Body of pancreas (tissue), 4 donors: Measurements from ENCODE around the gene OR51E2. TPM values are rescaled to one million over a fixed set of nuclear protein-coding genes. Genes with fewer than 3 reads are reported as not detected.

Source experiments
- ATAC-seq: fragments of 150-250 bp; one replicate; pipeline ENCODE4 v1.9.1; 2016
- DNase-seq, 4 donors: peaks; one replicate each; pipeline ENCODE4 v3.0.0-alpha.2; 2019
- H3K27ac ChIP-seq, 4 donors: fragments of 200-600 bp; sonication (generic); 1 replicate in 3 of 4; 2 replicates in 1 of 4; pipeline versions ENCODE4 v1.5.1 to v1.6.1; 2016 to 2019; ENCODE audit warnings: mild to moderate bottlenecking in 1 of 4, mixed read lengths in 1 of 4, moderate library complexity in 1 of 4
- H3K27me3 ChIP-seq, 2 donors: fragments of 200-600 bp; sonication (generic); one replicate each; pipeline ENCODE4 v1.6.0; 2016; ENCODE audit warnings: mild to moderate bottlenecking in 1 of 2
- H3K36me3 ChIP-seq, 2 donors: fragments of 200-600 bp; sonication (generic); replicated peaks in 1 of 2; 2 replicates each; pipeline ENCODE4 v1.5.1; 2016; ENCODE audit warnings: low read depth in 2 of 2; ENCODE audit not compliant: insufficient read depth in 1 of 2
- H3K4me1 ChIP-seq: fragments of 200-600 bp; sonication (generic); one replicate; pipeline ENCODE4 v1.6.0; 2016
- H3K4me3 ChIP-seq, 2 donors: fragments of 200-600 bp; sonication (generic); 1 replicate in 1 of 2; 2 replicates in 1 of 2; pipeline ENCODE4 v1.5.1; 2016 to 2019
- H3K9me3 ChIP-seq, 3 donors: fragments of 200-600 bp; sonication (generic); 1 replicate in 2 of 3; 2 replicates in 1 of 3; pipeline ENCODE4 v1.5.1; 2016
- CTCF ChIP-seq, 7 experiments: fragments of 450-650 bp in 4 of 7; fragments of 200-600 bp in 3 of 7; sonication (generic) in 3 of 7; IDR thresholded peaks; one replicate each; pipeline ENCODE4 v1.5.1; 2016 to 2019; ENCODE audit warnings: antibody characterized with exemption in 7 of 7
- POLR2A ChIP-seq, 3 donors: fragments of 450-650 bp; IDR thresholded peaks; one replicate each; pipeline ENCODE4 v1.6.1; 2016; ENCODE audit warnings: antibody characterized with exemption in 3 of 3, mild to moderate bottlenecking in 2 of 3
- WGBS, 2 donors: methylation state at CpG; one replicate each; pipeline ENCODE4 v1.1.5; 2017; 5-methylcytosine and 5-hydroxymethylcytosine counted together
- intact Hi-C: fragments of 100-400 bp; cut with DNase I; formaldehyde crosslinking; loops from one replicate; pipeline ENCODE4 v1.15.1; 2023
- total RNA-seq, 2 donors: library from RNA; depleted of rRNA; stranded (reverse); fragments of >200 nt; gene quantifications; one replicate each; pipeline ENCODE4 v1.1.0, GENCODE V29; 2016

OR51E2 gene
- total RNA-seq, 2 donors from 2014 or later, result not detected

GRCh38 chr11:4713241-4713640 is 15.6 kb upstream of the OR51E2 start:
- Histone ChIP-seq H3K9me3 (no peaks in the 10 kb centered on the region), H3K36me3 (no peaks in the 10 kb centered on the region), H3K27me3 (no peaks in the 10 kb centered on the region), H3K27ac (no peak overlapping the region), H3K4me3 (no peak overlapping the region), H3K4me1 (no peaks in the 10 kb centered on the region)
- TF ChIP-seq CTCF (IDR thresholded peaks at IDR 0.05) (no peak), POLR2A (IDR thresholded peaks at IDR 0.05) (no peak)
- intact Hi-C loops, result no loop called here
- DNase-seq (no peak), ATAC-seq (no peak)
- 31 to 41% methylated on average over 1 of the region's 1 CpG for WGBS, 2 donors

- Histone ChIP-seq H3K9me3 (no peaks in the 10 kb centered on the region), H3K36me3 (no peaks in the 10 kb centered on the region), H3K27ac (no peak overlapping the region), H3K4me1 (peaks cover 14% of the 10 kb centered on the region), H3K4me3 (no peak overlapping the region), H3K27me3 (no peaks in the 10 kb centered on the region)
- DNase-seq (no peak), ATAC-seq (no peak)
- intact Hi-C loops, result no loop called here
- 65 to 72% methylated on average over 8 of the region's 8 CpGs for WGBS, 2 donors
- TF ChIP-seq POLR2A (IDR thresholded peaks at IDR 0.05) (no peak), CTCF (IDR thresholded peaks at IDR 0.05) (no peak)
Observed at GRCh38 chr11:4704790-4705334, 7.2 kb upstream of the OR51E2 start.

DNA sequence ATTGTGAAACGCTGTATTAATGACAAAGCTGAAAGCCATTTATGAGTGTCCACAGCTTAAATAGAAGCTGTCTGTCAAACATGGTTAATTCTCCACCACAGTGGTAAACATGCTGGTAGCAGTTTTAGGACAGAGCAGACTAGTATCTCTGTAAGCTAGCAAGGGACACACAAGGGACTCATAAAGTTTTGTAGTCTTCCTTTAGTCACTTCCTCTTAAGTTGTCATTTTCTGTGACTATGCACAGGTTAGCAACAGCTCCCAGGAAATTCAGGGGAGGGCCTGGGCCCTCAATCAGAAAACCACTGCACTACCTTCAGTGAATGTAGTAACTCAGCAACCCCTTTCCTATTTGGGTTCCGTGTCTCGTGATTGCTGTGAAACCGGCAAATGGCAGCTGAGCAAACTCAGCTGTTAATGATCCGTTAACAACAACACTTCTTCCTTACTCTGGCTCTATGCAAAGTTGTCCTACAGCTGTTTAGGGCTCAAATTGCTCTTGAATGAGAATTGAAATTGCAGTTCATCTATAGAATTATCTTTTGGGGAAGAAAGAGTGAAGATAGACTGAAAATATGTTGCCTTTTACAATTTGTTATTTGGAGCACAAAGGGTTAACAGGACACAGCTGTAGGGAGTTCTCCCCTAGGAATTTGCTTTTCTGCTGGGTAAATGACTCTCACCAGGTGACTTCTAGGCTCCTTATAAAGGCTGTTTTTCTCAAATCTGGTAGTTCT is 6.6 kb upstream of the OR51E2 start, which contains the start of gene MMP26:
TSS of gene MMP26 (plus strand) at position 731 of the 736 bp plus-strand sequence.
- intact Hi-C loops, result no loop called here
- no peak for TF ChIP-seq CTCF (IDR thresholded peaks at IDR 0.05)
- TF ChIP-seq POLR2A (IDR thresholded peaks at IDR 0.05), result no peak
- Histone ChIP-seq H3K27ac (no peak within 1 kb of the TSS), H3K36me3 (no peaks in the 10 kb centered on the region), H3K27me3 (no peaks in the 10 kb centered on the region), H3K4me1 (peaks cover 14% of the 10 kb centered on the region), H3K9me3 (no peaks in the 10 kb centered on the region), H3K4me3 (no peak within 1 kb of the TSS)
- 8 to 17% methylated on average over 5 of the region's 5 CpGs for WGBS, 2 donors
- DNase-seq, result peak in 3 of 4 donors; percentile 21 to 53 (median 29)
- ATAC-seq, result peak; percentile 45

GRCh38 chr11:4700436-4700820 is 2.8 kb upstream of the OR51E2 start:
- Histone ChIP-seq H3K27ac (no peak overlapping the region), H3K27me3 (no peaks in the 10 kb centered on the region), H3K36me3 (no peaks in the 10 kb centered on the region), H3K4me1 (peaks cover 14% of the 10 kb centered on the region), H3K9me3 (no peaks in the 10 kb centered on the region), H3K4me3 (no peak overlapping the region)
- WGBS, 2 donors, result 77 to 80% methylated on average over 1 of the region's 1 CpG
- intact Hi-C loops, result no loop called here
- no peak for TF ChIP-seq CTCF (IDR thresholded peaks at IDR 0.05)
- TF ChIP-seq POLR2A (IDR thresholded peaks at IDR 0.05), result no peak
- ATAC-seq (no peak), DNase-seq (no peak)
